Tibial nerve (tissue), 4 donors: ENCODE measurements around the gene RPP30.

Experiments used
- CTCF ChIP-seq, 5 experiments: fragments of 200-600 bp in 3 of 5; fragments of 450-650 bp in 2 of 5; sonication (generic) in 3 of 5; IDR thresholded peaks; one replicate each; pipeline ENCODE4 v1.5.1; 2016 to 2019; ENCODE audit warnings: antibody characterized with exemption in 5 of 5, mild to moderate bottlenecking in 3 of 5, moderate library complexity in 2 of 5
- EP300 ChIP-seq, 2 donors: sonication (generic); formaldehyde crosslinking; IDR thresholded peaks; one replicate each; pipeline ENCODE4 v1.6.1; 2017; ENCODE audit warnings: antibody characterized with exemption in 2 of 2, mild to moderate bottlenecking in 1 of 2
- POLR2A ChIP-seq, 2 donors: fragments of 450-650 bp; IDR thresholded peaks; one replicate each; pipeline ENCODE4 v1.6.1; 2017; ENCODE audit warnings: antibody characterized with exemption in 2 of 2, mild to moderate bottlenecking in 2 of 2, moderate library complexity in 2 of 2

DNA sequence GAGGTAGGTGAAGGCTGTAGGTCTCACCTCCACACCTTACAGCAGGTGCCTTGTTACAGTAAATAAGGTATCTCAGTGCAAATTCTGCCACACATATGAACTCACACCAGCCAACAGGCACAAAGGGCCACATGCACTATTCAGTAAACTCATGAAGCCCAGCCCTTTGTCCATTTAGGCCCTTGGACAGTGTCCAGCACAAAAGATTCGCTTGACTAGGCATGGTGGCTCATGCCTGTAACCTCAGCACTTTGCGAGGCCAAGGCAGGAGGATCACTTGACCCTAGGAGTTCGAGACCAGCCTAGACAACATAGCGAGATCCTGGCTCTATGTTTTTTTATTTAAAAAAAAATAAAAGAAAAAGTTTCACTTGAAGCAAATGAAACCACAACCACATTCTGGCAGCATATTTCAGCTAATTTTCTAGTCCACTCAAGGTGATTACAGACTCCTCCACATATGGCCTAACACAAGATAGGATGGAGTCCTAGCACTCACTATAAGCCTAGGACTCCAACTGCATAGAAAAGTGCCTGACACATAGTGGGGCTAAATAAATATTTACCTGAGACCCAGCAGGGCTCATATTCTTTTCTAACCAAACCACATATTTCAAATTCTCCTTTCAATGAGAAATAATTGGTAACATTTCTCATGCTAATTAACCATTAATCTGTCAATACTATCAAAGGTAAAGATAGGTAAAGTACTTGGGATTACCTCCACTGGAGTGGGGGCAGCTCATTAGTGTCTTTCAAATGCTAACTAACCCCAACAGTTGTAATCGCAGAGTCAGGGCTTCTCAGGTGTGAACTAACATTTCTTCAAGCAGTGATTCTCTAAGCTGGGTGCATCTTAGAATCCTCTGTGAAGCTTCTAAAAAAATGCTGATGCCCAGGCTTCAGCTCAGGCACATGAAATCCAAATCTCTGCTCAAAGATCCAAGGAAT, 53.6 kb downstream of the RPP30 start:
- no peak for TF ChIP-seq CTCF (IDR thresholded peaks at IDR 0.05)
- no peak for TF ChIP-seq EP300 (IDR thresholded peaks at IDR 0.05)
- no peak for TF ChIP-seq POLR2A (IDR thresholded peaks at IDR 0.05)
